ENCODE results near the gene ATP6V1E1. TPM values are rescaled to one million over a fixed set of nuclear protein-coding genes. Genes with fewer than 3 reads are reported as not detected.

Gene ATP6V1E1
- total and polyA plus RNA-seq, 2 donors (not counting 1 experiment from before 2014, with no cell fraction given) = 51.3 to 82.6 TPM

GRCh38 chr22:17583151-17583550 is 45.4 kb downstream of the ATP6V1E1 start:
- Histone ChIP-seq H3K27me3 (replicated peaks in 1 of 4; ENCODE audit: control extremely low read depth in 1 of 4, control insufficient read depth in 3 of 4, insufficient read depth in 4 of 4, low read length in 3 of 4) (peaks cover 0 to 5% (median 0%) of the 10 kb centered on the region in 4 experiments), H3K9me3 (ENCODE audit: control extremely low read depth in 1 of 3, control insufficient read depth in 2 of 3, insufficient read depth in 1 of 3, low read length in 2 of 3) (no peaks in the 10 kb centered on the region), H2AFZ (ENCODE audit: insufficient read depth, low read depth, low read length, poor library complexity, severe bottlenecking) (no peak overlapping the region), H3K27ac (ENCODE audit: low read length in 2 of 2) (no peak overlapping the region), H4K20me1 (ENCODE audit: control insufficient read depth, insufficient read depth, low read length, poor library complexity, severe bottlenecking) (no peaks in the 10 kb centered on the region), H3K4me3 (ENCODE audit: control extremely low read depth in 1 of 5, extremely low read depth in 1 of 5, insufficient read depth in 1 of 5, low read depth in 2 of 5, low read length in 4 of 5) (no peak overlapping the region), H3K9ac (ENCODE audit: low read length) (no peak overlapping the region), H3K4me2 (replicated peaks; ENCODE audit: low read depth, low read length, poor library complexity, severe bottlenecking) (no peak overlapping the region), H3K36me3 (replicated peaks in 1 of 2; ENCODE audit: control extremely low read depth in 1 of 2, control insufficient read depth in 1 of 2, extremely low read depth in 1 of 2, insufficient read depth in 2 of 2, low read length in 1 of 2) (no peaks in the 10 kb centered on the region), H3K79me2 (ENCODE audit: control insufficient read depth, insufficient read depth, low read length) (no peaks in the 10 kb centered on the region), H3K4me1 (ENCODE audit: control insufficient read depth in 2 of 2, insufficient read depth in 2 of 2, low read length in 2 of 2) (no peaks in the 10 kb centered on the region)
- ATAC-seq (ENCODE audit: low read depth) (no peak), DNase-seq (no peak)
- ChIA-PET POLR2A (interaction anchor here (0.5 kb wide), 1 partner anchor 45 kb away, joined by 3 read pairs; no protein-coding TSS in a partner anchor), CTCF (no interaction called here)
- no peaks in the 10 kb centered on the region for H3K9me3 Mint-ChIP-seq (ENCODE audit: insufficient read depth)
- no peaks in the 10 kb centered on the region for H3K4me1 Mint-ChIP-seq
- intact Hi-C loops (cut with micrococcal nuclease) = no loop called here
- H3K27me3 Mint-ChIP-seq = peaks cover 3% of the 10 kb centered on the region
- TF ChIP-seq, protein P1, sequence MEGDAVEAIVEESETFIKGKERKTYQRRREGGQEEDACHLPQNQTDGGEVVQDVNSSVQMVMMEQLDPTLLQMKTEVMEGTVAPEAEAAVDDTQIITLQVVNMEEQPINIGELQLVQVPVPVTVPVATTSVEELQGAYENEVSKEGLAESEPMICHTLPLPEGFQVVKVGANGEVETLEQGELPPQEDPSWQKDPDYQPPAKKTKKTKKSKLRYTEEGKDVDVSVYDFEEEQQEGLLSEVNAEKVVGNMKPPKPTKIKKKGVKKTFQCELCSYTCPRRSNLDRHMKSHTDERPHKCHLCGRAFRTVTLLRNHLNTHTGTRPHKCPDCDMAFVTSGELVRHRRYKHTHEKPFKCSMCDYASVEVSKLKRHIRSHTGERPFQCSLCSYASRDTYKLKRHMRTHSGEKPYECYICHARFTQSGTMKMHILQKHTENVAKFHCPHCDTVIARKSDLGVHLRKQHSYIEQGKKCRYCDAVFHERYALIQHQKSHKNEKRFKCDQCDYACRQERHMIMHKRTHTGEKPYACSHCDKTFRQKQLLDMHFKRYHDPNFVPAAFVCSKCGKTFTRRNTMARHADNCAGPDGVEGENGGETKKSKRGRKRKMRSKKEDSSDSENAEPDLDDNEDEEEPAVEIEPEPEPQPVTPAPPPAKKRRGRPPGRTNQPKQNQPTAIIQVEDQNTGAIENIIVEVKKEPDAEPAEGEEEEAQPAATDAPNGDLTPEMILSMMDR (IDR thresholded peaks at IDR 0.05) = no peak
- no peak for TF ChIP-seq EZH2 (IDR thresholded peaks at IDR 0.05; ENCODE audit: borderline replicate concordance, insufficient read depth, low read depth, low read length, poor library complexity, severe bottlenecking)
- no peak overlapping the region for H3K27ac Mint-ChIP-seq
- WGBS (ENCODE audit: insufficient coverage) = 88% methylated on average over 10 of the region's 10 CpGs
- H3K4me3 Mint-ChIP-seq = no peak overlapping the region

DNA sequence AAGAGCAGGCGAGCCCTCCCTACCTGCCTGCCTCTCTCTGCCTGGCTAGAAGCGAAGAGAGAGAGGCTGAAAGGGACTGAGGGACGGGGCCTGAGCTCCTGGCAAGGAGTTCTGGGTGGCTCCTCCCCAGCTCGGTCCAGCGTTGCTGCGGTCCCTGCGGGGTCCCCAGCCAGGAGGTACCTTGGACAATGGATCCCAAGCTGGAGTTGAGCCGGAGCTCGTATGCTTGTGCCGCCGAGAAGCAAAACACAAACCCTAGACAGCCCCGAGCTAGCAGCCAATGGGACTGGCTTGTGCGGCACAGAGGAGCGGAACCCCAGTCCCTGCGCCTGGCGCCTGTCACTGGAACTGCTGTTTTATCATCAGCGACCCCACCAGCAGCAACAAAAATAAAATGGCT is 46.9 kb downstream of the ATP6V1E1 start:
- peaks cover 3% of the 10 kb centered on the region for H3K27me3 Mint-ChIP-seq
- H3K36me3 ChIP-seq (replicated peaks in 1 of 2; ENCODE audit: control extremely low read depth in 1 of 2, control insufficient read depth in 1 of 2, extremely low read depth in 1 of 2, insufficient read depth in 2 of 2, low read length in 1 of 2) = no peaks in the 10 kb centered on the region
- ATAC-seq (ENCODE audit: low read depth) (no peak), DNase-seq (no peak)
- 77% methylated on average over 17 of the region's 17 CpGs for WGBS (ENCODE audit: insufficient coverage)
- no peaks in the 10 kb centered on the region for H4K20me1 ChIP-seq (ENCODE audit: control insufficient read depth, insufficient read depth, low read length, poor library complexity, severe bottlenecking)
- no peak overlapping the region for H3K4me3 ChIP-seq (ENCODE audit: control extremely low read depth in 1 of 5, extremely low read depth in 1 of 5, insufficient read depth in 1 of 5, low read depth in 2 of 5, low read length in 4 of 5)
- intact Hi-C loops (cut with micrococcal nuclease) = no loop called here
- peaks cover 0 to 5% (median 0%) of the 10 kb centered on the region in 4 experiments for H3K27me3 ChIP-seq (replicated peaks in 1 of 4; ENCODE audit: control extremely low read depth in 1 of 4, control insufficient read depth in 3 of 4, insufficient read depth in 4 of 4, low read length in 3 of 4)
- ChIA-PET CTCF (no interaction called here), POLR2A (no interaction called here)
- no peaks in the 10 kb centered on the region for H3K79me2 ChIP-seq (ENCODE audit: control insufficient read depth, insufficient read depth, low read length)
- no peak overlapping the region for H3K27ac ChIP-seq (ENCODE audit: low read length in 2 of 2)
- no peak overlapping the region for H3K4me3 Mint-ChIP-seq
- no peak overlapping the region for H3K4me2 ChIP-seq (replicated peaks; ENCODE audit: low read depth, low read length, poor library complexity, severe bottlenecking)
- no peak overlapping the region for H3K27ac Mint-ChIP-seq
- no peak for TF ChIP-seq EZH2 (IDR thresholded peaks at IDR 0.05; ENCODE audit: borderline replicate concordance, insufficient read depth, low read depth, low read length, poor library complexity, severe bottlenecking)
- TF ChIP-seq, protein P1 (IDR thresholded peaks at IDR 0.05) = no peak
- H3K9me3 ChIP-seq (ENCODE audit: control extremely low read depth in 1 of 3, control insufficient read depth in 2 of 3, insufficient read depth in 1 of 3, low read length in 2 of 3) = no peaks in the 10 kb centered on the region
- H3K9ac ChIP-seq (ENCODE audit: low read length) = no peak overlapping the region
- no peaks in the 10 kb centered on the region for H3K4me1 Mint-ChIP-seq
- no peaks in the 10 kb centered on the region for H3K4me1 ChIP-seq (ENCODE audit: control insufficient read depth in 2 of 2, insufficient read depth in 2 of 2, low read length in 2 of 2)
- no peaks in the 10 kb centered on the region for H3K9me3 Mint-ChIP-seq (ENCODE audit: insufficient read depth)
- H2AFZ ChIP-seq (ENCODE audit: insufficient read depth, low read depth, low read length, poor library complexity, severe bottlenecking) = no peak overlapping the region
